Hematopoietic multipotent progenitor cell treated with erythropoietin and hydrocortisone succinate and interleukin-3 and kit ligand, for 17 days (in vitro differentiated cells): Measurements from ENCODE around the gene EFR3B.
"Not testable (repeated sequence)": the region's sequence is repeated elsewhere in the genome, so short reads cannot be mapped to it uniquely, and the experiment has no call there.

ENCODE experiments used
- DNase-seq: peaks from one replicate; pipeline ENCODE4 v3.0.0-alpha.2; 2015; ENCODE audit warnings: low spot score

Gene EFR3B

GRCh38 chr2:25150993-25151392, 109.1 kb downstream of the EFR3B start:
- not testable (repeated sequence) for DNase-seq

- no peak for DNase-seq
These were observed 109.8 kb downstream of the EFR3B start for GRCh38 chr2:25151718-25152117.

- no peak for DNase-seq
These were observed 113.5 kb downstream of the EFR3B start for GRCh38 chr2:25155401-25155800.

- DNase-seq = no peak
These were observed 116.4 kb downstream of the EFR3B start for GRCh38 chr2:25158096-25158852.

- no peak for DNase-seq
These were observed 118.1 kb downstream of the EFR3B start for GRCh38 chr2:25159949-25160348.

- DNase-seq = no peak
These were observed 118.5 kb downstream of the EFR3B start for GRCh38 chr2:25160376-25160775.

- peak; percentile 16 for DNase-seq
These were observed 119.3 kb downstream of the EFR3B start for GRCh38 chr2:25161055-25161781.

GRCh38 chr2:25162061-25162460, 120.2 kb downstream of the EFR3B start:
- not testable (repeated sequence) for DNase-seq

- DNase-seq = no peak
These were observed 122.7 kb downstream of the EFR3B start for GRCh38 chr2:25164561-25164960.

- DNase-seq = peak; percentile 25
These were observed 124.4 kb downstream of the EFR3B start for GRCh38 chr2:25165992-25166875.

- DNase-seq = no peak
These were observed 126.6 kb downstream of the EFR3B start, which contains the start of gene POMC for GRCh38 chr2:25168256-25169072. TSS of gene POMC (minus strand) at chr2:25168580. CDS start at chr2:25164772, 3,808 bp downstream.

- DNase-seq = no peak
These were observed 127.2 kb downstream of the EFR3B start for GRCh38 chr2:25169073-25169470.

GRCh38 chr2:25170888-25171287, 129.0 kb downstream of the EFR3B start:
- no peak for DNase-seq

GRCh38 chr2:25173719-25174118, 131.8 kb downstream of the EFR3B start:
- DNase-seq = no peak

GRCh38 chr2:25174192-25174861, 132.5 kb downstream of the EFR3B start:
- no peak for DNase-seq

- no peak for DNase-seq
These were observed 134.3 kb downstream of the EFR3B start for GRCh38 chr2:25176138-25176537.

GRCh38 chr2:25176541-25177181, 134.8 kb downstream of the EFR3B start:
- DNase-seq = no peak

GRCh38 chr2:25177211-25177611, 135.3 kb downstream of the EFR3B start:
- DNase-seq = no peak

- no peak for DNase-seq
These were observed 137.1 kb downstream of the EFR3B start for GRCh38 chr2:25178976-25179375.

GRCh38 chr2:25184254-25184653, 142.4 kb downstream of the EFR3B start:
- no peak for DNase-seq
